A549 (cell line): ENCODE measurements around the gene BCS1L. TPM values are rescaled to one million over a fixed set of nuclear protein-coding genes. Genes with fewer than 3 reads are reported as not detected.

Experiments
- ATAC-seq, 2 experiments: fragments of 200-7000 bp in 1 of 2; fragments of >200 bp in 1 of 2; cut with Nextera tagmentation in 1 of 2; cut with Tn5 transposase in 1 of 2; 3 replicates each; pipeline versions ENCODE4 v1.8.0 to v1.9.1; 2018 to 2020; ENCODE audit warnings: mild to moderate bottlenecking in 1 of 2, moderate library complexity in 1 of 2
- CTCF ChIA-PET: fragments of 300-600 bp; sonication (Branson Sonifier 250); formaldehyde crosslinking; extraction: SDS; loops from one replicate; lab custom pipeline; 2021; ENCODE audit warnings: antibody characterized with exemption, inconsistent platforms; lab: Yijun Ruan, JAX
- POLR2A ChIA-PET: fragments of 350-600 bp; formaldehyde crosslinking; extraction: SDS; loops from one replicate; lab custom pipeline; 2021; ENCODE audit warnings: antibody characterized with exemption, inconsistent platforms; lab: Yijun Ruan, JAX
- DNase-seq, 2 experiments: peaks; one replicate each; pipeline versions ENCODE4 v3.0.0 to v3.0.0-alpha.2; 2011 to 2016; ENCODE audit warnings: low read depth in 1 of 2, low spot score in 1 of 2
- FAIRE-seq: peaks from 2 replicates; lab custom pipeline; 2011; peaks lifted over from hg19 to GRCh38; lab: Jason Lieb, UNC
- H3K27ac ChIP-seq, 2 experiments: fragments of >200 bp; sonication (Bioruptor Twin); formaldehyde crosslinking; 3 replicates each; pipeline ENCODE4 v1.5.1; 2016 to 2017
- H3K4me1 ChIP-seq: fragments of >200 bp; sonication (Bioruptor Twin); formaldehyde crosslinking; 3 replicates; pipeline ENCODE4 v1.6.1; 2016
- H3K4me2 ChIP-seq: fragments of >200 bp; sonication (Bioruptor Twin); formaldehyde crosslinking; 3 replicates; pipeline ENCODE4 v1.6.1; 2016
- H3K4me3 ChIP-seq: fragments of >200 bp; sonication (Bioruptor Twin); formaldehyde crosslinking; 3 replicates; pipeline ENCODE4 v1.5.1; 2016
- H3K9me3 ChIP-seq: fragments of >200 bp; sonication (Bioruptor Twin); formaldehyde crosslinking; 3 replicates; pipeline ENCODE4 v1.6.1; 2016
- BCL3 ChIP-seq: fragments of >200 bp; sonication (Bioruptor Twin); formaldehyde crosslinking; IDR thresholded peaks from 3 replicates; pipeline ENCODE4 v1.6.1; 2016
- BHLHE40 ChIP-seq: IDR thresholded peaks from 2 replicates; pipeline ENCODE4 v1.6.1; 2012; ENCODE audit warnings: low read depth, low read length, inconsistent platforms
- CBX2 ChIP-seq: fragments of 200-600 bp; sonication (generic); IDR thresholded peaks from 2 replicates; pipeline ENCODE4 v1.6.1; 2016; ENCODE audit warnings: low read depth, mild to moderate bottlenecking, borderline replicate concordance
- CEBPB ChIP-seq, 2 experiments: fragments of >200 bp in 1 of 2; sonication (Bioruptor Twin) in 1 of 2; formaldehyde crosslinking in 1 of 2; IDR thresholded peaks; 2 replicates each; pipeline ENCODE4 v1.6.1; 2012 to 2016
- CHD4 ChIP-seq: fragments of 200-600 bp; sonication (generic); IDR thresholded peaks from 2 replicates; pipeline ENCODE4 v1.6.1; 2016; ENCODE audit warnings: antibody characterized with exemption, mild to moderate bottlenecking, borderline replicate concordance
- EHMT2 ChIP-seq: fragments of 200-600 bp; sonication (generic); IDR thresholded peaks from 2 replicates; pipeline ENCODE4 v1.6.1; 2016; ENCODE audit warnings: antibody characterized with exemption, low read depth, mild to moderate bottlenecking, moderate library complexity
- HES2 ChIP-seq: fragments of >200 bp; sonication (Bioruptor Twin); formaldehyde crosslinking; IDR thresholded peaks from 2 replicates; pipeline ENCODE4 v1.6.1; 2016
- HEYL ChIP-seq: fragments of 250-450 bp; sonication (Bioruptor Pico); IDR thresholded peaks from 2 replicates; pipeline ENCODE4 v1.8.0; 2021; ENCODE audit warnings: mild to moderate bottlenecking, moderate library complexity
- HMGXB4 ChIP-seq: fragments of 250-450 bp; sonication (Bioruptor Pico); IDR thresholded peaks from 2 replicates; pipeline ENCODE4 v1.5.0; 2021; ENCODE audit warnings: mild to moderate bottlenecking, moderate library complexity, borderline replicate concordance
- HOXB5 ChIP-seq: fragments of 250-450 bp; sonication (Bioruptor Pico); IDR thresholded peaks from 2 replicates; pipeline ENCODE4 v1.5.0; 2020; ENCODE audit warnings: mild to moderate bottlenecking, moderate library complexity
- JUN ChIP-seq, 2 experiments: fragments of >200 bp; sonication (Bioruptor Twin); formaldehyde crosslinking; IDR thresholded peaks; 2 replicates in 1 of 2; 3 replicates in 1 of 2; pipeline ENCODE4 v1.6.1; 2016 to 2017
- NFE2L2 ChIP-seq: fragments of 150-350 bp; conservative IDR thresholded peaks from 2 replicates; pipeline ENCODE4 v1.6.1; 2014; ENCODE audit warnings: low read length
- NR3C1 ChIP-seq: fragments of >200 bp; sonication (Bioruptor Twin); formaldehyde crosslinking; IDR thresholded peaks from 3 replicates; pipeline ENCODE4 v1.6.1; 2017
- PBX3 ChIP-seq: IDR thresholded peaks from 2 replicates; pipeline ENCODE4 v1.6.1; 2012
- POLR2A ChIP-seq: IDR thresholded peaks from 2 replicates; pipeline ENCODE4 v1.6.1; 2012; ENCODE audit warnings: mild to moderate bottlenecking, low read length
- RAD21 ChIP-seq, 2 experiments: fragments of >200 bp in 1 of 2; sonication (Bioruptor Twin) in 1 of 2; formaldehyde crosslinking in 1 of 2; IDR thresholded peaks in 1 of 2; conservative IDR thresholded peaks in 1 of 2; 2 replicates in 1 of 2; 3 replicates in 1 of 2; pipeline ENCODE4 v1.6.1; 2012 to 2018; ENCODE audit warnings: inconsistent platforms in 1 of 2
- RARB ChIP-seq: fragments of 250-450 bp; sonication (Bioruptor Pico); IDR thresholded peaks from 2 replicates; pipeline ENCODE4 v1.8.0; 2021; ENCODE audit warnings: mild to moderate bottlenecking, moderate library complexity
- SREBF2 ChIP-seq: fragments of 450-650 bp; IDR thresholded peaks from 2 replicates; pipeline ENCODE4 v1.6.1; 2014; ENCODE audit warnings: mild to moderate bottlenecking, moderate library complexity
- TP53 ChIP-seq: fragments of 250-450 bp; sonication (Bioruptor Pico); IDR thresholded peaks from 2 replicates; pipeline ENCODE4 v1.5.0; 2021; ENCODE audit warnings: mild to moderate bottlenecking, moderate library complexity
- ZC3H11A ChIP-seq: fragments of 450-650 bp; IDR thresholded peaks from 2 replicates; pipeline ENCODE4 v1.6.1; 2014; ENCODE audit warnings: antibody characterized with exemption, mild to moderate bottlenecking
- ZNF302 ChIP-seq: fragments of 250-450 bp; sonication (Bioruptor Pico); IDR thresholded peaks from 2 replicates; pipeline ENCODE4 v1.9.0; 2021; ENCODE audit warnings: inconsistent platforms, mild to moderate bottlenecking, moderate library complexity
- WGBS: methylation state at CpG from one replicate; pipeline ENCODE4 v1.1.6; 2017; ENCODE audit errors: missing lambda C conversion rate; 5-methylcytosine and 5-hydroxymethylcytosine counted together
- polyA plus RNA-seq, 4 experiments: library from polyadenylated mRNA; depleted of rRNA in 3 of 4; stranded (reverse); fragments of >200 nt; fragmentation: RNase III in 1 of 4; extraction: RNeasy Plus Mini Kit Qiagen cat#74134 plus additional on column Dnase treatment in 1 of 4; gene quantifications; 2 replicates in 3 of 4; 3 replicates in 1 of 4; pipeline ENCODE4 v1.2.3, GENCODE V29; 2011 to 2017

Gene BCS1L
- polyA plus RNA-seq, 2 of the 4 experiments (the other 2 are of a cell fraction) = 46.3 to 47.1 TPM

- TF ChIP-seq PBX3 (no peak), JUN (IDR thresholded peaks at IDR 0.05) (no peak), CEBPB (IDR thresholded peaks at IDR 0.05) (no peak), HES2 (no peak), RAD21 (conservative IDR thresholded peaks at IDR 0.05 in 1 of 2, IDR thresholded peaks at IDR 0.05 in 1 of 2) (no peak), BCL3 (no peak)
These were observed 43.6 kb upstream of the BCS1L start (continued) for GRCh38 chr2:218615868-218616315.

GRCh38 chr2:218618102-218618860 lies 41.2 kb upstream of the BCS1L start:
- TF ChIP-seq RAD21 (conservative IDR thresholded peaks at IDR 0.05 in 1 of 2, IDR thresholded peaks at IDR 0.05 in 1 of 2) = peak in 1 of 2 experiments; percentile 40; a peak in 2 of 5 replicates
- TF ChIP-seq EHMT2 = no peak
- TF ChIP-seq HEYL (CRISPR knock-in tag) = no peak
- no peak for TF ChIP-seq HMGXB4
- TF ChIP-seq SREBF2 = no peak
- TF ChIP-seq POLR2A = no peak
- TF ChIP-seq, all 56 proteins: peak for 1
- Histone ChIP-seq H3K4me2 (no peak overlapping the region), H3K9me3 (no peaks in the 10 kb centered on the region), H3K4me3 (no peak overlapping the region), H3K4me1 (no peaks in the 10 kb centered on the region), H3K27ac (no peak overlapping the region)
- 87% methylated on average over 6 of the region's 9 CpGs for WGBS
- ATAC-seq = peak in 1 of 2 experiments; percentile 67; a peak in 3 of 6 replicates
- ChIA-PET POLR2A (no interaction called here), CTCF (interaction anchor here (0.7 to 2.1 kb wide), 4 partner anchors 10 to 297 kb away, joined by 3 to 5 read pairs (median 4); partner anchors contain the start of gene PLCD4)
- DNase-seq = no peak
- no peak for FAIRE-seq

- Histone ChIP-seq H3K9me3 (no peaks in the 10 kb centered on the region), H3K4me3 (no peak overlapping the region), H3K27ac (no peak overlapping the region), H3K4me1 (no peaks in the 10 kb centered on the region)
- CTCF ChIA-PET = interaction anchor here (0.6 to 1.0 kb wide), 2 partner anchors 27 to 39 kb away, joined by 3 read pairs; partner anchors contain the start of genes BCS1L and ZNF142
- DNase-seq = no peak
- ATAC-seq = no peak
- TF ChIP-seq HEYL (CRISPR knock-in tag) = no peak
- TF ChIP-seq CHD4 = no peak
- no peak for TF ChIP-seq EHMT2
- TF ChIP-seq NR3C1 = no peak
- no peak for TF ChIP-seq ZC3H11A
- TF ChIP-seq TP53 = no peak
- TF ChIP-seq BHLHE40 = no peak
- no peak for TF ChIP-seq CBX2
- no peak for TF ChIP-seq HOXB5 (CRISPR knock-in tag)
- TF ChIP-seq NFE2L2 = no peak
- TF ChIP-seq JUN (IDR thresholded peaks at IDR 0.05) = no peak
- no peak for TF ChIP-seq RARB (CRISPR knock-in tag)
- no peak for TF ChIP-seq CEBPB (IDR thresholded peaks at IDR 0.05)
- TF ChIP-seq POLR2A = no peak
- TF ChIP-seq ZNF302 (CRISPR knock-in tag) = no peak
- no peak for TF ChIP-seq HES2
- TF ChIP-seq, all 56 proteins: peak for 0
- 72% methylated on average over 7 of the region's 7 CpGs for WGBS
- no peak for FAIRE-seq
- POLR2A ChIA-PET = no interaction called here
- H3K4me2 ChIP-seq = no peak overlapping the region
These were observed 38.5 kb upstream of the BCS1L start for GRCh38 chr2:218621007-218621406.
